ENCODE results near the gene RAPGEF1. TPM values are rescaled to one million over a fixed set of nuclear protein-coding genes. Genes with fewer than 3 reads are reported as not detected.
"Not testable (repeated sequence)": the region's sequence is repeated elsewhere in the genome, so short reads cannot be mapped to it uniquely, and the experiment has no call there.

The RAPGEF1 gene
- total RNA-seq, 2 experiments from 2014 or later = 187 to 215 TPM

DNA sequence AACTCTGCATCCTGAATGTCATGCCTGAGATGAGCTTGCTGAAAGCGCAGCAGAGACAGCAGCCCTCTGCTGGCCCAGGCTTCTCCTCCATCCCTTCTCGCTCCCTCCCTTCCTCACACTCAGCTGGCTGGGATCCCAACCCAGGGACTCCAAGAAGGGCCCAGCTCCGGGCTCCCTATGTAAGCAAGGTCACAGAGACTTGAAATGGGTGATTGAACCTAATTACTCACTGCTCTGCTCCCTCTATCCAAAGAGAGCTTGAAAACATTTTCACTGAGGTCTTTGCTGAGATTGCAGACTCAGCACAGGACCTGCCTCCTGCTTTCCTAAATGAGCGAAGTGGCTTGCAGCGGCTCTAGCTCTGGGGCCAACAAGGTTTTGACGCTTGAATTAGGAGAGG lies 42.8 kb downstream of the RAPGEF1 start:
- H3K27me3 Mint-ChIP-seq = no peaks in the 10 kb centered on the region

GRCh38 chr9:131695836-131696460 lies 43.9 kb downstream of the RAPGEF1 start:
- peaks cover 13% of the 10 kb centered on the region for H3K36me3 Mint-ChIP-seq
- H3K4me3 Mint-ChIP-seq = no peak overlapping the region
- ATAC-seq (no peak), DNase-seq (no peak)
- CTCF ChIA-PET = interaction anchor here (1.0 to 3.5 kb wide), 4 partner anchors 14 to 27 kb away, joined by 3 to 12 read pairs (median 10); no protein-coding TSS in a partner anchor
- H3K4me1 Mint-ChIP-seq = peaks cover 78% of the 10 kb centered on the region
- no peak overlapping the region for H3K27ac Mint-ChIP-seq
- H3K27me3 Mint-ChIP-seq = no peaks in the 10 kb centered on the region
- no peaks in the 10 kb centered on the region for H3K9me3 Mint-ChIP-seq (ENCODE audit: low read depth)

More for the DNA sequence above, 42.8 kb downstream of the RAPGEF1 start:
- CTCF ChIA-PET = interaction anchor here (2.3 to 3.5 kb wide), 3 partner anchors 13 to 28 kb away, joined by 9 to 12 read pairs (median 10); no protein-coding TSS in a partner anchor
- Mint-ChIP-seq H3K9me3 (ENCODE audit: low read depth) (no peaks in the 10 kb centered on the region), H3K36me3 (peaks cover 13% of the 10 kb centered on the region), H3K4me3 (no peak overlapping the region), H3K4me1 (peaks cover 66% of the 10 kb centered on the region), H3K27ac (no peak overlapping the region)
- no peak for ATAC-seq
- DNase-seq = no peak

DNA sequence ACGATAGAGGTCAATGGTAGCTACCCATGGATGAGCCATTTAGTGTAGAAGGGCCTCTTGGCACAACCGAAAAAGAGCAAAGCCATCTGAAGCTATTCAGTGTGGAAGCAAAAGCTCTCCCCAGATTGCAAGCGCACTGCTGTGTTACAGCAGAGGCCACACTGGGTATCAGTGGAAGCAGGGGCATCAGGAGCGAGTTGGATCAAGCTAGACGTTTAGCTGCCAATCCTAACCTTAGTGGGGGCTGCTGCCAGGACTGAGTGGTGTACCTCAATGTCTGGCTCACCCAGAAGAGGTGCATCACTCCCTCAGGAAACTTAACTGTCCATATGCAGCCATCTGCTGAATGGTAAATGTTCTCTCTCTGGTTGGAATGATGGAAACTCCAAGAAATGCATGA lies 44.5 kb downstream of the RAPGEF1 start:
- Mint-ChIP-seq H3K36me3 (peaks cover 13% of the 10 kb centered on the region), H3K9me3 (ENCODE audit: low read depth) (no peaks in the 10 kb centered on the region), H3K4me3 (no peak overlapping the region), H3K27me3 (no peaks in the 10 kb centered on the region), H3K27ac (no peak overlapping the region), H3K4me1 (peaks cover 82% of the 10 kb centered on the region)
- DNase-seq (no peak), ATAC-seq (no peak)
- CTCF ChIA-PET = interaction anchor here (1.0 to 3.5 kb wide), 4 partner anchors 14 to 27 kb away, joined by 3 to 12 read pairs (median 10); no protein-coding TSS in a partner anchor

GRCh38 chr9:131693651-131694597 lies 46.0 kb downstream of the RAPGEF1 start:
- CTCF ChIA-PET = interaction anchor here (0.6 to 3.5 kb wide), 8 partner anchors 11 to 61 kb away, joined by 3 to 12 read pairs (median 4); no protein-coding TSS in a partner anchor
- H3K27ac Mint-ChIP-seq = peak overlapping the region; percentile 3

DNA sequence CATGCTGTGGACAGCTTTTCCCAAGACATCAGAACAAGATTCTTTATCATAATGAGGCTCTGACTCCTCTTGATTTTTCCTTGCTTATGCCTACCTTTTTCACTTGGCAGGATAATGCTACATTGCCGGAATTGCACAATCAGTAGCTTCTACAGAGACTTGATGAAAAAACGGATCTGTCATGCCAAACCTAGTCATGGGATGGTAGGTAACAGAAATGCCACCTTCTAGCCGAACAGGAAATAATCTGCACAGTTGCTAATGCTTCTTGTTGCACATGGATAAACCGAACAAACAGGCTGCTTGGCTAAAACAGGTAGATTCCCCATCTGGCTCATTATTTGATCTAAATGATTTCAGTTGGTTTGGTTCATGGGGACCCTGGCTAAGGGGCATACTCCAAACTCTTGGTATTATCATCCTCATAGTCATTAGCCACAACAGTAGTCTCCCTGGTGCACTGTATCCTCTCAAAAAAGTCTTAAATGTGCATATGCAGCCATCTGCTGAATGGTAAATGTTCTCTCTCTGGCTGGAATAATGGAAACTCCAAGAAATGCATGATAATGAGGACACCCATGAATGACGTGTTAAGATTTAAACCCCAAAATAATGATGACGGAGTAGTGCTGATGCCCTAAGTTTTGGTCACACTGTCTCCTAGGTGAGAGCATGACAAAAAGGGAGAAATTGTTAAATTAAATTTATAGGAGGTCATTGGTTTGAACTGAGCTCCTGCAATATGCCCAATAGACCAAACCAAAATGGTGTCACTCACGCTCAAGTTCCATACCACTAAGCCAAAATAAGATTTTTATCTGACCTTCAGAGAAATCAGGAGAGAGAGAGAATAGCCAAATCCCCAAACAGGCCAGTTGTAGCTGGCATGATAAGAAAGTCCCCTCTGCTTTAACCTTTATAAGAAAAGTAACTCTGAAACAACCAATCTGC lies 47.0 kb downstream of the RAPGEF1 start:
- H3K4me1 Mint-ChIP-seq = peaks cover 80% of the 10 kb centered on the region
- peak overlapping the region; percentile 45 for H3K27ac Mint-ChIP-seq
- no peak overlapping the region for H3K4me3 Mint-ChIP-seq
- H3K27me3 Mint-ChIP-seq = no peaks in the 10 kb centered on the region
- peaks cover 16% of the 10 kb centered on the region for H3K36me3 Mint-ChIP-seq
- ATAC-seq = no peak
- no peaks in the 10 kb centered on the region for H3K9me3 Mint-ChIP-seq (ENCODE audit: low read depth)
- DNase-seq = no peak
- CTCF ChIA-PET = interaction anchor here (0.6 to 2.2 kb wide), 5 partner anchors 12 to 49 kb away, joined by 3 to 6 read pairs (median 4); no protein-coding TSS in a partner anchor

More at GRCh38 chr9:131693651-131694597, 46.0 kb downstream of the RAPGEF1 start:
- ATAC-seq (no peak), DNase-seq (no peak)
- Mint-ChIP-seq H3K9me3 (ENCODE audit: low read depth) (no peaks in the 10 kb centered on the region), H3K4me1 (peaks cover 82% of the 10 kb centered on the region), H3K4me3 (no peak overlapping the region), H3K36me3 (peaks cover 14% of the 10 kb centered on the region), H3K27me3 (no peaks in the 10 kb centered on the region)

DNA sequence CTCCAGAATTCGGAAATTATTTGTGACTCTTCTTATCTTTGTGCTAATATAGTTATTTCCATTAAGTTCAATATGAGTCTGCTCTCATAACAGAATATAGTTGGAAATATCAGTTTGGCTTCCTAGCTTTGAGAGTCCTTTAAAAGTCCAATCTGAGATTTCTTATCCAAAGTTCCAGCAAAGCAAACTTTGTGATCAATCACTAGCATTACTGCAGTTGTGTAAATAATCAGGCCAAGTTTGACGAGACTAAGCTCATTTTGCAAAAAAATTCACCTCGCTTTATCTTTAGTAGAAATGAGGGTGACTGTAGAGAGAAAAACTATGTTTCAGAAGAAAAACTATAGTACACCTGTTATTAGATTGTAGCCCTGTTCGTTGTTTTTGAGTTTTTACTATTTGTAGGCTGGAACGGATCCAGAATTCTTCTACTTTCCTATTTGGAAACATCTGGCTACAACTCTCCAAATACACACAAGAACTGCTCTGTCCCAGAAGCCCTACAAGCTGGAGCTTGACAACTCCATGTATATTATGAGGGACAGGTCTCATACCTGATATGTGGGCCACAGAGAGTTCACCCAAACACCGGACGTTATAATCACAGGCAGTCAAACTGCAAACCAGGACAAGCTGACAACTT lies 47.8 kb downstream of the RAPGEF1 start:
- ATAC-seq (no peak), DNase-seq (no peak)
- H3K36me3 Mint-ChIP-seq = peaks cover 16% of the 10 kb centered on the region
- H3K4me1 Mint-ChIP-seq = peaks cover 82% of the 10 kb centered on the region
- peak overlapping the region; percentile 45 for H3K27ac Mint-ChIP-seq
- no peaks in the 10 kb centered on the region for H3K9me3 Mint-ChIP-seq (ENCODE audit: low read depth)
- no peak overlapping the region for H3K4me3 Mint-ChIP-seq
- CTCF ChIA-PET = interaction anchor here (1.0 to 2.2 kb wide), 4 partner anchors 13 to 40 kb away, joined by 3 to 6 read pairs (median 3); no protein-coding TSS in a partner anchor
- no peaks in the 10 kb centered on the region for H3K27me3 Mint-ChIP-seq

DNA sequence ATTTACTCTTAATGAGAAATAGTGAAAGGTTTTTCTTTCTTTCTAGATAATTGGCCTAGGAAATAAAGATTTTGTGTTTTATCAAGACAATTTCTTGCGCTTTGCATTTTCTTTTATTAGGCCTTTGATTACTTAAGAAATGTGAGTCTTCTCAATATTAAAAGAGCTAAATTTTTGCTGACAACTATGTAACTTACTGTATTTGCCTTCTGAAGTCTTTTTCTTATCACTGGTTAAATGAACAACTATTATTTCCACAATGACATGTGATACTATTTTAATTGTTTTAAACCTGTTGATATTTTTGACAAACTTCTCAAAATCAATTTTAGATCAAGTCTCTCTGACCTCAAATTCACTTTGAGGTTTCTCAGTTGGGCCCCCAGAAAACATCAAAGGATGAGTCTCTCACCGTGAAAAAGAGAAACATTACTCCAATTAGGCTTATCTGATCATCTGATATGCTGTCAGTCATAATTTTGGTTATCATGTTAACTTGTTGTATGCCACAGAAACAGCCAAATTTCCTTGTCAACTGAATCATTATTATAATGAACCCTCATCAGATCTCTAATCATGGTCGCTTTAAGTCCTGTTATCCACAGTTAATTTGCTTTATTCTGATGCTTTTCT lies 48.8 kb downstream of the RAPGEF1 start:
- Mint-ChIP-seq H3K27me3 (no peaks in the 10 kb centered on the region), H3K36me3 (peaks cover 16% of the 10 kb centered on the region), H3K4me3 (no peak overlapping the region), H3K27ac (peak overlapping the region; percentile 70), H3K4me1 (peaks cover 83% of the 10 kb centered on the region), H3K9me3 (ENCODE audit: low read depth) (no peaks in the 10 kb centered on the region)
- DNase-seq = no peak
- CTCF ChIA-PET = interaction anchor here (1.4 to 2.9 kb wide), 2 partner anchors 11 to 41 kb away, joined by 3 to 11 read pairs; no protein-coding TSS in a partner anchor
- ATAC-seq = peak; percentile 71

DNA sequence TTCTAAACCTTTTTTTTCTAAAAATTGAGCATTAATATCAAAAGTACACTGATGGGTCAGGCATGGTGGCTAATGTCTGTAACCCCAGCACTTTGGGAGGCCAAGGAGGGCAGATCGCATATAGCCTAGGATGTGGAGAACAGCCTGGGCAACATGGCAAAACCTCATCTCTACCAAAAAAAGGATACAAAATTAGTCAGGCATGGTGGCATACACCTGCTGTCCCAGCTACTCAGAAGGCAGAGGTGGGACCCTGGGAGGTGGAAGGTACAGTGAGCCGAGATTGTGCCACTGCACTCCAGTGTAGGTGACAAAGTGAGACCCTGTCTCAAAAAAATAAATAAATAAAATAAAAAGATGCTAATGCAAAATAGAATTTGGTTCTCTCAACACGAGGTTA lies 49.4 kb downstream of the RAPGEF1 start:
- no peaks in the 10 kb centered on the region for H3K9me3 Mint-ChIP-seq (ENCODE audit: low read depth)
- peak; percentile 54 for ATAC-seq

GRCh38 chr9:131688377-131688776 lies 51.5 kb downstream of the RAPGEF1 start:
- H3K27me3 Mint-ChIP-seq = no peaks in the 10 kb centered on the region
- CTCF ChIA-PET = interaction anchor here (2.9 kb wide), 1 partner anchor 8 kb away, joined by 11 read pairs; no protein-coding TSS in a partner anchor
- DNase-seq = no peak
- H3K4me3 Mint-ChIP-seq = no peak overlapping the region
- ATAC-seq = no peak
- H3K4me1 Mint-ChIP-seq = peaks cover 69% of the 10 kb centered on the region
- H3K27ac Mint-ChIP-seq = no peak overlapping the region
- no peaks in the 10 kb centered on the region for H3K9me3 Mint-ChIP-seq (ENCODE audit: low read depth)
- peaks cover 9% of the 10 kb centered on the region for H3K36me3 Mint-ChIP-seq

More for the DNA sequence above, 49.4 kb downstream of the RAPGEF1 start:
- Mint-ChIP-seq H3K4me3 (peak overlapping the region; percentile 12), H3K27ac (no peak overlapping the region), H3K36me3 (peaks cover 19% of the 10 kb centered on the region), H3K27me3 (no peaks in the 10 kb centered on the region), H3K4me1 (peaks cover 81% of the 10 kb centered on the region)
- CTCF ChIA-PET = interaction anchor here (2.9 kb wide), 1 partner anchor 10 kb away, joined by 11 read pairs; no protein-coding TSS in a partner anchor
- DNase-seq = no peak

- Mint-ChIP-seq H3K36me3 (peaks cover 9% of the 10 kb centered on the region), H3K4me3 (no peak overlapping the region), H3K27ac (no peak overlapping the region), H3K4me1 (peaks cover 49% of the 10 kb centered on the region), H3K9me3 (ENCODE audit: low read depth) (no peaks in the 10 kb centered on the region), H3K27me3 (no peaks in the 10 kb centered on the region)
- ATAC-seq = no peak
- no peak for DNase-seq
- CTCF ChIA-PET = interaction anchor here (1.5 to 1.6 kb wide), 2 partner anchors 54 to 58 kb away, joined by 4 to 5 read pairs; partner anchors contain the start of gene RAPGEF1
Measured at GRCh38 chr9:131685753-131686706, 53.8 kb downstream of the RAPGEF1 start.

GRCh38 chr9:131683094-131683493 lies 56.8 kb downstream of the RAPGEF1 start:
- ATAC-seq; H3K36me3 Mint-ChIP-seq; H3K27me3 Mint-ChIP-seq; H3K27ac Mint-ChIP-seq; H3K9me3 Mint-ChIP-seq (ENCODE audit: low read depth); H3K4me3 Mint-ChIP-seq; DNase-seq: not testable (repeated sequence)
- peaks cover 55% of the 10 kb centered on the region for H3K4me1 Mint-ChIP-seq
- CTCF ChIA-PET = interaction anchor here (6.7 kb wide), 1 partner anchor 16 kb away, joined by 58 read pairs; no protein-coding TSS in a partner anchor

Measured in activated CD8-positive, alpha-beta memory T cell treated with anti-CD3 and anti-CD28 coated beads, Interleukin-2, amount 10 ng/mL, durations not matched to agents 7 days and 5 days (primary cell).